Tibial nerve (tissue), 4 donors: Measurements from ENCODE around the gene ARHGAP15. TPM values are rescaled to one million over a fixed set of nuclear protein-coding genes. Genes with fewer than 3 reads are reported as not detected.

ENCODE experiments used
- DNase-seq, 2 donors: peaks; one replicate each; pipeline ENCODE4 v3.0.0-alpha.2; 2019; ENCODE audit warnings: low spot score in 2 of 2
- H3K27ac ChIP-seq, 4 donors: fragments of 200-600 bp; sonication (generic) in 3 of 4; one replicate each; pipeline ENCODE4 v1.5.1; 2017 to 2019; ENCODE audit warnings: mild to moderate bottlenecking in 1 of 4
- H3K27me3 ChIP-seq, 2 donors: fragments of 200-600 bp; sonication (generic) in 1 of 2; one replicate each; pipeline versions ENCODE4 v1.5.1 to v1.6.0; 2017 to 2019
- H3K36me3 ChIP-seq, 3 donors: fragments of 200-600 bp; sonication (generic); one replicate each; pipeline ENCODE4 v1.5.1; 2018 to 2019
- H3K4me1 ChIP-seq, 4 donors: fragments of 200-600 bp; sonication (generic) in 3 of 4; one replicate each; pipeline ENCODE4 v1.5.1; 2017 to 2019
- H3K4me3 ChIP-seq, 4 donors: fragments of 200-600 bp; sonication (generic) in 3 of 4; one replicate each; pipeline ENCODE4 v1.5.1; 2017 to 2019; ENCODE audit warnings: mild to moderate bottlenecking in 1 of 4, moderate library complexity in 1 of 4
- H3K9me3 ChIP-seq, 4 donors: fragments of 200-600 bp; sonication (generic) in 3 of 4; one replicate each; pipeline ENCODE4 v1.5.1; 2017 to 2019
- EP300 ChIP-seq, 2 donors: sonication (generic); formaldehyde crosslinking; IDR thresholded peaks; one replicate each; pipeline ENCODE4 v1.6.1; 2017; ENCODE audit warnings: antibody characterized with exemption in 2 of 2, mild to moderate bottlenecking in 1 of 2
- POLR2A ChIP-seq, 2 donors: fragments of 450-650 bp; IDR thresholded peaks; one replicate each; pipeline ENCODE4 v1.6.1; 2017; ENCODE audit warnings: antibody characterized with exemption in 2 of 2, mild to moderate bottlenecking in 2 of 2, moderate library complexity in 2 of 2
- WGBS, 2 donors: methylation state at CpG; one replicate each; pipeline ENCODE4 v1.1.5; 2018; 5-methylcytosine and 5-hydroxymethylcytosine counted together
- total RNA-seq, 4 donors: library from RNA; depleted of rRNA; stranded (reverse); fragments of >200 nt; gene quantifications; one replicate each; pipeline ENCODE4 v1.1.0, GENCODE V29; 2016
- TF ChIP-seq, protein P1 (sequence below), 5 experiments: fragments of 200-600 bp in 3 of 5; fragments of 450-650 bp in 2 of 5; sonication (generic) in 3 of 5; IDR thresholded peaks; one replicate each; pipeline ENCODE4 v1.5.1; 2016 to 2019; ENCODE audit warnings: antibody characterized with exemption in 5 of 5, mild to moderate bottlenecking in 3 of 5, moderate library complexity in 2 of 5

ARHGAP15 gene
- total RNA-seq, 4 donors from 2014 or later: 22.6 to 47.4 (median 35.9) TPM

DNA sequence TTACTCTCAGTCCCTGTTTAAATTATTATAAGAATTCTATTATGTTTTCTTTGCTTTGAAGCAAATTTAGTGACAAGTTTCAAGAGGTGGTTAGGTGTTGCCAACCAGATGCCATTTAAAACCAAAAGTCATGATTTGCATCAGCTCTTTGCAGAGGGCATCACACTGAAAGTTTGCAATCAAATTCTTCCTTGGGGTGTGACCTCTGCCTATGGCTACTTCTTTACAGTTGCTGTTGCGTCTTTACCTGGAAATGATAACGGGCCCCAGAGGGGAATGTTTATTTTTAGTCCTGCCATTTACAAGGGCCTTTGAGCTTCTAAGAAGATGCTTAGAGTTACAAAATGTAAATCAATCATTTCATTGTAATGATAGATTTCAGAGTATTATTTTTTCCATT lies 561.0 kb downstream of the ARHGAP15 start:
- Histone ChIP-seq H3K27me3 (no peaks in the 10 kb centered on the region), H3K4me3 (no peak overlapping the region), H3K36me3 (no peaks in the 10 kb centered on the region), H3K9me3 (no peaks in the 10 kb centered on the region), H3K4me1 (peaks cover 0 to 15% (median 5%) of the 10 kb centered on the region in 4 donors), H3K27ac (peak overlapping the region in 2 of 4 donors; percentile 12 to 45)
- WGBS, 2 donors: 79 to 80% methylated on average over 2 of the region's 2 CpGs
- TF ChIP-seq, protein P1, sequence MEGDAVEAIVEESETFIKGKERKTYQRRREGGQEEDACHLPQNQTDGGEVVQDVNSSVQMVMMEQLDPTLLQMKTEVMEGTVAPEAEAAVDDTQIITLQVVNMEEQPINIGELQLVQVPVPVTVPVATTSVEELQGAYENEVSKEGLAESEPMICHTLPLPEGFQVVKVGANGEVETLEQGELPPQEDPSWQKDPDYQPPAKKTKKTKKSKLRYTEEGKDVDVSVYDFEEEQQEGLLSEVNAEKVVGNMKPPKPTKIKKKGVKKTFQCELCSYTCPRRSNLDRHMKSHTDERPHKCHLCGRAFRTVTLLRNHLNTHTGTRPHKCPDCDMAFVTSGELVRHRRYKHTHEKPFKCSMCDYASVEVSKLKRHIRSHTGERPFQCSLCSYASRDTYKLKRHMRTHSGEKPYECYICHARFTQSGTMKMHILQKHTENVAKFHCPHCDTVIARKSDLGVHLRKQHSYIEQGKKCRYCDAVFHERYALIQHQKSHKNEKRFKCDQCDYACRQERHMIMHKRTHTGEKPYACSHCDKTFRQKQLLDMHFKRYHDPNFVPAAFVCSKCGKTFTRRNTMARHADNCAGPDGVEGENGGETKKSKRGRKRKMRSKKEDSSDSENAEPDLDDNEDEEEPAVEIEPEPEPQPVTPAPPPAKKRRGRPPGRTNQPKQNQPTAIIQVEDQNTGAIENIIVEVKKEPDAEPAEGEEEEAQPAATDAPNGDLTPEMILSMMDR (IDR thresholded peaks at IDR 0.05): no peak
- TF ChIP-seq EP300 (IDR thresholded peaks at IDR 0.05) (no peak), POLR2A (IDR thresholded peaks at IDR 0.05) (no peak)
- no peak for DNase-seq

GRCh38 chr2:143691121-143691520 lies 561.9 kb downstream of the ARHGAP15 start:
- Histone ChIP-seq H3K36me3 (no peaks in the 10 kb centered on the region), H3K4me3 (no peak overlapping the region), H3K27ac (peak overlapping the region in 2 of 4 donors; percentile 44 to 55), H3K27me3 (no peaks in the 10 kb centered on the region), H3K4me1 (peaks cover 0 to 10% (median 0%) of the 10 kb centered on the region in 4 donors), H3K9me3 (no peaks in the 10 kb centered on the region)
- TF ChIP-seq, protein P1 (IDR thresholded peaks at IDR 0.05): no peak
- TF ChIP-seq POLR2A (IDR thresholded peaks at IDR 0.05) (no peak), EP300 (IDR thresholded peaks at IDR 0.05) (no peak)
- no peak for DNase-seq
- 91 to 96% methylated on average over 4 of the region's 4 CpGs for WGBS, 2 donors

- Histone ChIP-seq H3K27me3 (no peaks in the 10 kb centered on the region), H3K27ac (peak overlapping the region in 3 of 4 donors; percentile 41 to 57 (median 55)), H3K9me3 (no peaks in the 10 kb centered on the region), H3K4me1 (peaks cover 0 to 4% (median 0%) of the 10 kb centered on the region in 4 donors), H3K36me3 (no peaks in the 10 kb centered on the region), H3K4me3 (no peak overlapping the region)
- DNase-seq: no peak
- WGBS, 2 donors: 73 to 76% methylated on average over 5 of the region's 5 CpGs
- TF ChIP-seq, protein P1 (IDR thresholded peaks at IDR 0.05): no peak
- TF ChIP-seq EP300 (IDR thresholded peaks at IDR 0.05) (no peak), POLR2A (IDR thresholded peaks at IDR 0.05) (no peak)
Measured at GRCh38 chr2:143692162-143692561, 562.9 kb downstream of the ARHGAP15 start.

- TF ChIP-seq EP300 (IDR thresholded peaks at IDR 0.05): no peak
- no peak for TF ChIP-seq POLR2A (IDR thresholded peaks at IDR 0.05)
- TF ChIP-seq, protein P1 (IDR thresholded peaks at IDR 0.05): no peak
- Histone ChIP-seq H3K27me3 (no peaks in the 10 kb centered on the region), H3K4me3 (no peak overlapping the region), H3K4me1 (no peaks in the 10 kb centered on the region), H3K27ac (peak overlapping the region; percentile 40 to 56 (median 48)), H3K9me3 (no peaks in the 10 kb centered on the region), H3K36me3 (no peaks in the 10 kb centered on the region)
- no peak for DNase-seq
- WGBS, 2 donors: 47 to 49% methylated on average over 5 of the region's 5 CpGs
Measured at GRCh38 chr2:143692967-143693366, 563.7 kb downstream of the ARHGAP15 start.

DNA sequence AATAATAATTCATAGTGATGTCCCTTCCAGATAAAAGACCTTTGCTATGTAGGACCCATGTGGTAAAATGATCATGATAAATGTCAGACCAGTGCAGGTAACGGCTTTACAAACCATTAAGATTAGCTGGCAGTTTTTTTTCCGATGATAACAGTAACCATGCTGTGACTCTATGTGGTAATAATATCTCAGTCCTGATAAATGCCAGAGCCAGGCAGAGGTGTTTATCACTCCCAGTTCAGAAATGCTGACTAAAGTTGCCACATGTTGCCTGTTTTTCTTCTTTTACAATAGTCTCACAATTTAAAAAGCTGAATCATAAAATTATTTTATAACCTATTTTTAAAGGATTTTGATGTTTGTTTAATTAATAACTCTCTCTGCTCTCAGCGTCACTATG lies 565.1 kb downstream of the ARHGAP15 start:
- no peaks in the 10 kb centered on the region for H3K4me1 ChIP-seq
- H3K4me3 ChIP-seq: no peak overlapping the region
- no peaks in the 10 kb centered on the region for H3K9me3 ChIP-seq
- DNase-seq: no peak
- 72 to 74% methylated on average over 3 of the region's 3 CpGs for WGBS, 2 donors
- peak overlapping the region in 2 of 4 donors; percentile 32 to 55 for H3K27ac ChIP-seq
- TF ChIP-seq, protein P1 (IDR thresholded peaks at IDR 0.05): no peak
- TF ChIP-seq EP300 (IDR thresholded peaks at IDR 0.05) (no peak), POLR2A (IDR thresholded peaks at IDR 0.05) (no peak)
- H3K27me3 ChIP-seq: no peaks in the 10 kb centered on the region
- no peaks in the 10 kb centered on the region for H3K36me3 ChIP-seq
